HG03354 (cell line): ENCODE results near the gene SSU72.

Experiments used
- ATAC-seq: cut with Tn5 transposase; IDR thresholded peaks from one replicate; pipeline ENCODE4 v1.9.1; 2021; ENCODE audit warnings: mild to moderate bottlenecking; ENCODE audit not compliant: unreplicated experiment, poor library complexity, severe bottlenecking

SSU72 gene

DNA sequence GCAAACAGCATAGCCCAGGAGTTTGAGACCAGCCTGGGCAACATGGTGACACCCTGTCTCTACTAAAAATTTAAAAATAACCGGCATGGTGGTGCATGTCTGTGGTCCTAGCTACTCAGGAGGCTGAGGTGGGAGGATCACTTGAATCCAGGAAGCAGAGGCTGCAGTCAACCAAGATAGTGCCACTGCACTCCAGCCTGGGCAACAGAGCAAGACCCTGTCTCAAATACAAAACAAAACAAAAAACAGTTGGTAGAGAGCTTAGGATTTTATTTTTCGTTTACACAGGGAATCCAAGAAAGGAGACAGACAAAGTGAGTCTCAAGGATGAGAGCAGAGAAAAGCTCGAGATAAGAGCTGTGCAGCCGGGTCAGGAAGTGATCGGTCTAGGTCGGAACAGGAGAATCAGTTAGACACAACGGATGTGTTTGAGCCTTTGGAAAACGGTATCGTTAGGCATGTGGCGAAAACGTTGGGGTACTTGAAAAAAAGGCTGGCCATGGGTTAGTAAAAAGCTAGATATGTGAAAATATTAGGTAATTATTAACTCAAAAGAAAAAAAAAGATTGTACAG, 38.9 kb upstream of the SSU72 start:
- ATAC-seq = no peak

DNA sequence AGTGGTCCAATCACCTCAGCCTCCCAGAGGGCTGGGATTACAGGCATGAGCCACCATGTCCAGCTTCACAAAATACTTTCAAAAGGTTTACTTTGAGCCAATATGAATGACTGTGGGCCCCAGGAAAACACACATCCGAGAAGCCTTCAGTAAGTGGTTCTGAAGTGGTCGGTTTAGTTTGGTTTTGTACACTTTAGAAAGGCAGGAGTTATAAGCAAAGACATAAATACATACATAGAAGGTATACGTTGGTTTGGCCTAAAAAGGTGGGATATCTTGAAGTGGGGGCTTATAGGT, 37.4 kb upstream of the SSU72 start:
- ATAC-seq = no peak

DNA sequence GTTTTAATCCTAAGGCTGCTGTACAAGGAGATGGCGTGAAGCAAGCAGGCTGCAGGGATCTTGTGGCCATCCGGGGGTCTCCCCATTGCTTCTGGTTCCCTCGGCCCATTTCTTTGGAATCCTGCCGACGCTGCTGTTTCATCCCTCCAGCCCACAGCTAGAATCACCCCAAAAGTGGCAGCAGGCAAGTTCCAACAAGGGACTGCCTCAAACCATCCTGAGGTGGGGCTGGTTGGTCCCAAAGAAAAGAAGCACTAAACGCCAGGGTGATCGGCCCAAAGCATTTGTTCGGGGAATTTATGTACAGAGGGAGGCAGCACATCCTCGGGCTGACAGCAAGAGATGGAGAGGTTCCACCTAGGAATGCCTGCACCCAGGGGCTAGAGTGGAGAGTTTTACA, 36.1 kb upstream of the SSU72 start:
- ATAC-seq = no peak

DNA sequence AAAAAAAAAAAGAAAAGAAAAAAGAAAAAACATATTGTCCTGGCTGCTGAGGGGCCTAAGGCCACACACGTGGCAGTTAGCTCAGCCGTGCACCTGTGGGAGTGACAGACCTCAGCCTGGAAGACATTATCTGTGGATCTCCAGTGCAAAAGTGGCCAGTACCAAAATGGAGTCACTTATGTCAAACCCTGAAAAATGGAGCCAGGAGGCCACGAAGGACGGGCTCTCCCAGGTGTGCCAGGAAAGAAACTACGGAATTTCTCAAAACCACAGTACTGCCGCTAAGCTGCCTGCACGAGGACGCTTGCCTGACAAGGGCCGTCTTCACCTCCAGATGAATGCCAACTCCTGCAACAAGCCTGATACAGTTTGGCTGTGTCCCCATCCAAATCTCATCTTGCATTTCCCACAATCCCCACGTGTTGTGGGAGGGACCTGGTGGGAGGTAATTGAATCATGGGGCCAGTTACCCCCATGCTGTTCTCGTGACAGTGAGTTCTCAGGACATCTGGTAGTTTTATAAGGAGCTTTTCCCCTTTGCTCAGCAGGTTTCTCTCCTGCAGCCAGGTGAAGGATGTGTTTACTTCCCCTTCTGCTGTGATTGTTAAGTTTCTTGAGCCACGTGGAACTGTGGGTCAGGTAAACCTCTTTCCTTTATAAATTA, 35.3 kb upstream of the SSU72 start:
- ATAC-seq = no peak

DNA sequence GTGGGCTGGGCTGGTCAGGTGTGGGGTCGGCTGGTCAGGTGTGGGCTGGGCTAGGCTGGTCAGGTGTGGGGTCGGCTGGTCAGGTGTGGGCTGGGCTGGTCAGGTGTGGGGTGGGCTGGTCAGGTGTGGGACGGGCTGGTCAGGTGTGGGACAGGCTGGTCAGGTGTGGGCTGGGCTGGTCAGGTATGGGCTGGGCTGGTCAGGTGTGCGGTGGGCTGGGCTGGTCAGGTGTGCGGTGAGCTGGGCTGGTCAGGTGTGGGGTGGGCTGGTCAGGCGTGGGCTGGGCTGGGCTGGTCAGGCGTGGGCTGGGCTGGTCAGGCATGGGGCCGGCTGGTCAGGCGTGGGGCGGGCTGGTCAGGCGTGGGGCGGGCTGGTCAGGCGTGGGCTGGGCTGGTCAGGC, 31.6 kb upstream of the SSU72 start:
- no peak for ATAC-seq

DNA sequence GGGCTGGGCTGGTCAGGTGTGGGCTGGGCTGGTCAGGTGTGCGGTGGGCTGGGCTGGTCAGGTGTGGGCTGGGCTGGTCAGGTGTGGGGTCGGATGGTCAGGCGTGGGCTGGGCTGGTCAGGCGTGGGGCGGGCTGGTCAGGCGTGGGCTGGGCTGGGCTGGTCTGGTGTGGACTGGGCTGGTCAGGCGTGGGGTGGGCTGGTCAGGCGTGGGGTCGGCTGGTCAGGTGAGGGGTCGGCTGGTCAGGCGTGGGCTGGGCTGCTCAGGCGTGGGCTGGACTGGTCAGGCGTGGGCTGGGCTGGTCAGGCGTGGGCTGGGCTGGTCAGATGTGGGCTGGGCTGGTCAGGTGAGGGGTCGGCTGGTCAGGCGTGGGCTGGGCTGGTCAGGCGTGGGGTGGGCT, 31.1 kb upstream of the SSU72 start:
- no peak for ATAC-seq

DNA sequence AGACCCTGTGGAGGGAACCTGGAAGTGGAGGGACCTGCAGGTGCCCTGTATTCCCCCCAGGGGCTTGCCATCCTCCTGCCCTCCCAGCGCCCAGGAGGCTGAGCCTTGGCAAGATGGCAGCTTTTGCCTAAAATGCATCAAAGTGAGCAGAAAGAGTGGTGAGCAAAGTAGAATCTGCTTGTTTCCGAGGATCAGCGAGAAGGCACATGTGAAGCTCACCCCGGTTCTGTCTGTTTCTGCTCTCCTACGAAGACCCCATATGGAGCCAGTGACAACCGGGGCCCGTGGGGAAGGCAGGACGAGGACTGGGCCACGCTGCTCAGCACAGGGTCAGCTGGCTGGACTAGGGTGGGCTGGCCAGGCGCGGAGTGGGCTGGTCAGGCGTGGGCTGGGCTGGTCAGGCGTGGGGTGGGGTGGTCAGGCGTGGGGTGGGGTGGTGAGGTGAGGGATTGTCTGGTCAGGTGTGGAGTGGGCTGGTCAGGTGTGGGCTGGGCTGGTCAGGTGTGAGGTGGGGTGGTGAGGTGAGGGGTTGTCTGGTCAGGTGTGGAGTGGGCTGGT, 30.4 kb upstream of the SSU72 start:
- no peak for ATAC-seq

DNA sequence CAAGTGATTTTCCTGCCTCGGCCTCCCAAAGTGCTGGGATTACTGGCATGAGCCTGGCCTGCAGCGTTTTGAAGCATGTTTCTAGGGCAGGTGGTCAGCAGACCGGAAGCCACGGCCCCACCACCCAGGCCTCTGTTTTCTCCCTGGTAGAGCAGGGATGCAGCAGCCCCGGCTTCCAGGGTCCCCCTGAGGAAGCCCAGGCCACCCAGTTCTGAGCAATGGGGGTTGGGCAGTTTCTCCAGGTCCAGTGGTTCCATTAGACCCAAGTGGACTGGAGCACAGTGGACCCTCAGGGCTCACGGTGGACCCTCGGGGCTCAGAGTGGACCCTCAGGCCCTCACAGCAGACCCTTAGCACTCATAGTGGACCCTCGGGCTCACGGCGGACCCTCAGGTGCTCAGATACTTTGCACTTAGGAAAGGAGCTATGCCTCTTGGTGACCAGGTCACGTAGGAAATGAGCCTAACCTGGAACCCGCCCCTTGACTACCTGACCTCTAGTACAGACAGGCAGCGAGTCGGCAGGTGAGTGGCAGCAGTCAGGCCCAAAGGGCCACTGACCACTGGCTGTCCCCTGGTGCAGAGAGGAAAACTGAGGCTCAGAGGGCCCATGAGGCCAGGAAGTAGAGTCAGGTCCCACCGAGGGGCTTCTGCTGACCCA, 29.8 kb upstream of the SSU72 start:
- no peak for ATAC-seq

DNA sequence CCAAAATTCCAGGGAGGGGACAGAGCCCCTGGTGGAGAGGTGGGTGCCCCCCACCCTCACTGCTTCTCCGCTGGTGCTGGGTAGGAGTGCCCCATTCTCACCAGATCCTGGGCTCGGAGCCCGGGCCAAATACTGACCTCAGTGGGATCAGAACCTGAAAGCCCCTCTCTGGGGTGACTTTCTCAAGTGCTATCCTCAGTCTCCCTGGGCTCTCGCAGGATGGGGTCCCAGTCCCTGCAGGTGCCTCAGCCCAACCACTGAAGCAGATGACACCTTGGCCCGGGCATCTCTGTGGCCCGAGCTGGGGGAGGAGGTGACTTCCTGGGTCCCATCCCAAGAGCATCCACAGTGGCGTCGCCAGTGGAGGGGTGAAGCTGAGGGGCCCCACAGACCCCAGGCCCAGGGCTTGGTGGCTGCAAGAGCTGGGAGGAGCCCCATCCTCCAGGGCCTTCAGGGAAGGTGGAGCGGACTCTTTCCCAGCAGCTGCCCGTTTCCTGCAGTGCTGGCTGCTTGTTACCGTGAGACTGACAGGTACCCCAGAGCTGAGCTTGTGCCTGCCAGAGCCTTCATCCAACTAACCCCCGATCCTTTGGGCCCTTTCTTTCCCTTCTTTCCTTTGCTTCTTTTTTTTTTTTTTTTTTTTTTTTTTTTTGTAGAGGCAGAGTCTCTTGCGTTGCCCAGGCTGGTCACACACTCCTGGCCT, 29.2 kb upstream of the SSU72 start:
- ATAC-seq = no peak

DNA sequence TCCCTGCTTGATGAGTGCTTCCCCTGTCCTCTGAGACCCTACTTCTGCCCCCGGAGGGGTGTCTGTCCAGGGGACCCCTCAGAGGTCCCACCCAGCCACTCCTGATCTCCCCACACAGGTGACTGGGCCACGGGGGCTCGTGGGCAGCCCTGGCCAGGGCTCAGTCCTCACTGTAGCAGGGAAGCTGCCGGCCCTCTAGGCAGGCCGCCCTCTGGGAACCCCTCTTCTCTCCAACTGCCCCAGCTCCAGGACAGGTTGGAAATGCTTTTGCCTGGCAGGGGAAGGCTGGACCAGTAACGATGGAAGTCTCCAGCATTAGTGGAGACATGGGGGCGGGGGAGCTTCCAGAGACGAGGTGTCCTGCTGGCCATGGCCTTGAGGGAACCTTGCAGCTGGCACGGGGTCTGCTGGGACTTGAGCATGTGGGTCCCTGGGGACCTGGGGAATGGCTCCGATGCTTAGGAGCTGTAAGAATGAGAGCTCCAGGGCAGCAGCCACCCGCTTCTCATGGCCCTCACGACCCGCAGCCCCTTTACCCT, 28.4 kb upstream of the SSU72 start:
- no peak for ATAC-seq

DNA sequence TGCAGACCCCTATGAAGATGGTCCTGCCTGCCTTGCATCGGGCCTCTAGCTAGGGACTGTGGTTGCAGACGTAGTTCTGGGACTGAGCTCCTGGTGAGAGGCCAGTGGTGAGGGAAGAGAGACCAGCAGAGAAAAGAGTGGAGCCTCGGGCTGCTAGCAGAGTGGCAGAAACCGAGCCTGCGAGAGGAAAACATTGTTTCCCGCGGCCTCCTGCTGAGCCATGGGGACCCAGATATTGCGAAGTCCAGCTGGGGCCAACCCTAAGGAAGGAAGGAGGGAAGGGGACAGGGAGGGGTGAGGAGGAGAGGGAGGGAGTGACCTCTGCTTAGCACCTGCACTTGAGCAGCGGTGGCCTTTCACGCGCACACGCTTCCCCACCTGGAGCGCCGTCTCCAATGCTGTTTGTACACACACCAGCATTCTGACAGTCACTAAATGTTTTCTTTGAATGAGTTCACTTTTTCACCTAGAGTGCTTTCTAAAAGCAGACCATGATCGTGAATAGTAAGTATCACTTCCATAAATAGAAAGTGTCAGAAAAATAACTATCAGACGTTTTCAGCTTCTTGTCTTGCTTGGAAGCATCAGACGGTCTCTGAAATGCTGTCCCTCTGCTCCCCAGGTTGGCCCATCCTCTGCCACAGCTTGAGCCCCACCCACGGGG, 27.8 kb upstream of the SSU72 start:
- ATAC-seq = no peak

DNA sequence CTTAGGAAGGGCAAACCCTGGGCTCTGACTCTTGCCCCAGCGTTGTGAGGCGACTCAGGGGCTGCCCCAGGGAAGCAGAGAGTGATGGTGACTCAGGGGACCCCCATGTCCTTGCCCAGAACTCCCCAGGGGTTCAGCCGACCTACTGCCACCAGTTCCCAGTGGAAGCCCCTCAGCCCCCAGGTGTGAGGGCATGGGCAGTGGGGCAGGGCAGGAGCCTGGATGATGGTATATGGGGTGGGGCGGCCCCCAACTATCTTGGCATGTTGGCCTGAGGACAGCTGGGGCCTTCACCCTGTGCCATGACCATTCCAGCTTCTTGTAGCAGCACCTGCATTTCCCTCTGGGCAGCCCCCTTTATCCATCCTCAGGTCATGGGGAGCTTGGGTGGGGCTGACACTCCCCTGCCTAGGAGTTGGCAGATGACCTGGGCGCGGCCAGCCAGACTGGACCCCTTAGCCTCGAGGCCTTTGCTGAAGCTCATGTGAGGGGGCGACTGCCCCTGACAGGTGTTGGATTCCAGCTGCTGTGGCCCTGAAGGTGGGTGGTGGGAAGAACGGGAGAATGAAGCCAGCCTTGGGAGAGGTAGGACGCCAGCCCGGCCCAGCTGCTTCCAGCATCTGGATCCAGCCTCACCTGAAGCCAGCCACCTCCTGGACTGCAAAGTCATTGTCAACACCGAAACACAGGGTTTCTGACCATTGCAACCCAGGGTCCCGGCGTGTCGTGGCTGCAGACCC, 27.1 kb upstream of the SSU72 start:
- no peak for ATAC-seq

DNA sequence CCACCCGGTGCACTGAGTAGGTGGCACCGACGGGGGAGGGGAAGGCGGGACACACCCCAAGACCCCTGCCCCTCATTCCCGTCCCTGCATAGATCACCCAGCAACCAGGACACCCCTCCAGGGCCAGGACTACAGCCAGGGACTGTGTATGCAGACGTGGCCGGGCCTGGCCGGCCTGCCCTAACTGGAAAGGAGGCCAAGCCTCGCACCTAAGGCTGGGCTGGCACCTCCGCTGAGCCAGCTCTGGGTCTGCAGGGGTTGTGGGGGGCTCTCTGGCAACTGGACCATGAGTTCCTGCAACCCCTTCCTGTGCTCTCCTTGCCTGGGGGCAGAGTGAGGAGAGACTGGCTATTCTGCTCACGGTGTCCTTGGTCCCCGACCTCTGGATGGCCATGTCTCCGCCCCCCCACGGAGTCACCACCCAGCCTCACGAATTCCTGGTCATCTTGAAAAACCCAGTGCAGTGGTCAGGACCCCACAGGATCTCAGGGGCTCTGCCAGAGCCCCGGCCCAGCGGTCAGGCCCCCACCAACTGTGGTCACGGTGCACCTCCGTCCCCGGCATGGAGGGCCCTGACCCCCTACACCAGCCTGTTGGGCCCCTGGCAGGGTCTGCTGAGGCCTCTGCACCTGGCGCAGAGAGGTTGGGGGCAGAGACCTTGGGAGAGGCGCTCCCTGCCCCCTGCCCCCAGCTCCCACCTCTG, 26.3 kb upstream of the SSU72 start:
- no peak for ATAC-seq

DNA sequence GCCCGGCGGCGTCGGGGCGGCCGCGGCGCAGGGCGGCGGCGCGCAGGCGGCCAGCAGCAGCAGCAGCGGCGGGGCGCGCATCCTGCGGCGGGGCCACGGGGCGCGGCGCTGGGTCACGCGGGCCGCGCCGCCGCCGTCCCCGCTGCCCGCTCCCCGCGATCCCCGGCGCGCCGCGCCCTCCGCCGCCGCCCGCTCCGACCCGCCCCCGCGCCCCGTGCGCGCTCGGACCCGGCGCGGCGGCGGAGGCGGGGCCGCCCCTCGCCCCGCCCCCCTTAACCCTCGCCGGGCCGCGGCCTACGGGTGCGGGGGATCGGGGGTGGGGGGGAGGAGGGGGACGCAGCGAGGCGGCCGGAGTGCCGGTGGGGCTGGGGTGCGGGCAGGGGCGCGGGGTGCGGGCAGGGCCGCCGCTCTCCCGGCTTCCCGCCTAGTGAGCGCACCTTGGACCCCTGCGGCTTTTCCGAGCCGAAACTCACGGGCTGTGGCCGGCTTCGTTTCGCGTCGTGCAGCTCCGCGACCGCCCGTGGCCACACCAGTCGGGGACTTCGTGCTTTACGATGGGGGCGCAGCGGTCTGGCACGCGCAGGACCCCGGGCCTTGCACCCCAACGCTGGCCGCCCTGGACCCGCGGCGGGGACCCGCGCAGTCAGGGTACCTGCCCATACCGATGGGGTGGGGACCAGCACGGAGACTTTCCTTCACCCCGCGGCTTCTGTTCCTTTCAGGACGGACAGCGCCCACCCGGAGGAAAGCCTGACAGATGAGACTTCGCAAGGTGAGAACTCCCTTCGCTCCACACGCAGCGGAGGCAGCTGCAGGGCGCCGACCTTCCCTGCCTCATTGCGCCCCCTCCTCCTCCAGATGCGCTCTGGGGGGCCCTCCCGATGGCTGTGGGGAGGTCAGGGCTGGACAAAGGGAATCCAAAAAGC, 25.5 kb upstream of the SSU72 start, which contains the start of gene FNDC10:
TSS of gene FNDC10 (minus strand) at position 201 of the 926 bp plus-strand sequence. CDS start at position 81, 120 bp downstream.
- no peak for ATAC-seq

DNA sequence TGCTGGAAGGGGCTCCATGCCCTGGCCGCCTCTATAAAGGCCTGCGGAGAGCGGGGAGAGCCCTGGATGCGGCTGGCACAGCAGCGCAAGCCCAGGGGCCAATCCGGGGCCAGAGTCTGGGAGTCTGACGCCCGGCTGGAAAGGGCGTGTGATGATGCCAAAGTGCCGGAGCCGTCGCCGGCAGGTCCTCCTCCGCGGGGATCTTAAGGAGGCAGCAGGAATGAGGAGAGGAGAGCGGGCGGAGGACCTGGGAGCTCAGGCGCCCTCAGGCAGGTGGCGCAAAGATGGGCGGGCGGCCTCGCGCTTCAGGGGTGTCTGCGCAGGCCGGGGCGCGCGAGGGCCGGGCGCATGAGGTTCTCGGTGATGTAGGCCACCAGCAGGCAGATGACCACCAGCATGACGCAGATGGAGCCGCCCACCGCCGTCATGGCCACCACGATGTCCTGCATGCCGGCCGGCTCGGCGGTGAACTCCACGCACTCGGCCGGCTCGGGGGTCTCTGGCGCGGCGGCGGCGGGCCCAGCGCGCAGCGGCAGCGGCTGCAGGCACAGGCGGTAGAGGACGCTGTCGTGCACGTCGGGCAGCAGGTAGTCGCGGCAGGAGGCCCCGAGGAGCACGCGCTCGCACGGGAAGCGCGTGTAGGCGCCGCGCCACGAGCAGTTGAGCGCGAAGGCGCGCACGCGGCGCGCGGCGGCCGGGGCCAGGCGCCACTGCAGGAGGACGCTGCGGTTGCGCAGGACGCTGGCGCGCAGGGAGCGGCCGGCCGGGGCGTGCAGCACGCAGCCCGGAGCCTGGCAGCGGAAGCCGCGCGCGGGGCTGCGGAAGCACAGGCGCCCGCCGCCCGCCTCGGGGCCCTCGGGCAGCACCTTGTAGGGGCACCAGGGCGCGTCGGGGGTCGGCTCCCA, 24.6 kb upstream of the SSU72 start:
- no peak for ATAC-seq

DNA sequence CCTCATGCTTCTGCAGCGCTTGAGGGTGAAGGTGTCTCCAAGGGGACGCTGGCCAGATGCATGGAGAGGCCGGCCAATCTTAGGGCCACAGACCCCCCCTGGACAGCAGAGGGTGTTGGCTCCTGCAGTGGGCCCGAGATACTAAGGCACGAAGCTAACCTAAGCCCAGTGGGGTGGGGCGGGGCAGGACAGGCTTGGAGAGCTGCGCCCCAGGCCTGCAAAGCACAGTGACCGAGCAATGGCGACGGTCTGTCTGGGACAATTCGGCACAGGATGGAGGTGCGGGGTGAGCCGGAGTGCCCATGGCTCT, 24.0 kb upstream of the SSU72 start:
- no peak for ATAC-seq
